ENCODE results near the gene FHIT.

FHIT gene

DNA sequence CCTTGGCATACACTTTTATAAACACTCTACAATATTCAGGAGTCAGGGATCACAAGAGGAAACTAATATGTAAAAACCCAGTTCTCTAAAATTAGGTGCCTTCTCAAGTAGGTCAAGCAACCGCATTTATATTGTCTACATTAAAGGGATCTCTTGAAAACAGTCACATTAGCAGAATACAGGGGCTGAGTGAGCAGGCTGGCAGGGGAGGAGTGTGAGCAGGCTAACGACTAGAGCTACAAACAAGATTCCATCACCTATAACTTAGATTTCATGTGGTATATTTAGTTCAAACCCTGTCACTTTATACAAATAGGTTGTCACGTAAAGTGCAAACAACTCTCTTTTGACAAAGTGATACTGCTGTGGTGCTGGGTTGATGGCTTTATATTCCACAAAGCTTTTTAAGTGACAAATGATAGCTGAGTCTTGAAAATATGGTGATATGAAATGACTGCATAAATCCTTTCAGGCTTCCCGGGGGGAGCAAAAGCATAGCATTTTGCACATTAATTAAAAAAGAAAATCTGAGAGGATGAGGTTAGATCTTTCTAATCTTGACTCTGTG, 937.9 kb downstream of the FHIT start:
- Histone ChIP-seq H3K27ac (ENCODE audit: insufficient read depth, low read length, poor library complexity, severe bottlenecking) (no peak overlapping the region), H3K4me1 (ENCODE audit: control insufficient read depth, insufficient read depth, low read length, poor library complexity, severe bottlenecking) (no peaks in the 10 kb centered on the region), H3K27me3 (replicated peaks; ENCODE audit: control insufficient read depth, insufficient read depth, low read length, poor library complexity, severe bottlenecking) (no peaks in the 10 kb centered on the region), H3K36me3 (ENCODE audit: control insufficient read depth, insufficient read depth, low read length) (no peaks in the 10 kb centered on the region), H3K9me3 (ENCODE audit: control insufficient read depth, low read length) (no peaks in the 10 kb centered on the region), H3K4me3 (ENCODE audit: insufficient read depth, low read depth, low read length, poor library complexity, severe bottlenecking) (no peak overlapping the region)
- DNase-seq = no peak

DNA sequence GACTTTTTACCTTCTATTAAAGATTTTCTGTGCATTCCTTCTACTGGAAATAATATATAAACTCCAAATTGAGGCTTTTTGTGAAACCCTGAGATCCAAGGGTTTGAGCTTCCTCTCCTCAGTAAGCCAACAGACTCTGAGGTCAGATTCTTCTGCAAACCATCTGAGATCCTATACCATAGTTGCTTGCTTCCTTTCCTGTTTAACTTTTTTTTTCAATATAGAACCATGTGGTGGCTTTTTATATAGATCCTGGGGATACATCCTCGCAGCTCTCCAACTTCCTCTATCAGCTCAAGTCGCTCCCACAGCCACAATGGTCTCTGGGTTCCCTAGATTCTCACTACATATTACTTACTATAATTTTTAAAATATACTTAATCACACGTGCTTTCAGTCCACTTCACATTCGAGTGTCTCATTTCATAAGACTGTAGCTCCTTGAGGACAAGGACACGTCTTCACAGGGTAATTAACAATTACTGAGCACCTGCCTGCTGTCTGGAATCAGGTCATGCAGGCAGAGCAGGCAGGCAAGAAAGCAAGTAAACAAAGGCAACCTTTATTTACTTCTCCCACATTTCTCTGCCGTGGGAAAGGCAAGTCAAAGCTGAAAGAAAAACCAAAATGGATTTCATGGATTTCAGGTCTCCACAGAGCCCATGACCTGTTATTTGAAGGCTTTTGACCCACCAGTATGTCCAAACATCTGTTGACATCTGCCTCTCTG, 941.5 kb downstream of the FHIT start:
- Histone ChIP-seq H3K9me3 (ENCODE audit: control insufficient read depth, low read length) (no peaks in the 10 kb centered on the region), H3K27ac (ENCODE audit: insufficient read depth, low read length, poor library complexity, severe bottlenecking) (no peak overlapping the region), H3K36me3 (ENCODE audit: control insufficient read depth, insufficient read depth, low read length) (no peaks in the 10 kb centered on the region), H3K4me1 (ENCODE audit: control insufficient read depth, insufficient read depth, low read length, poor library complexity, severe bottlenecking) (no peaks in the 10 kb centered on the region), H3K27me3 (replicated peaks; ENCODE audit: control insufficient read depth, insufficient read depth, low read length, poor library complexity, severe bottlenecking) (no peaks in the 10 kb centered on the region), H3K4me3 (ENCODE audit: insufficient read depth, low read depth, low read length, poor library complexity, severe bottlenecking) (no peak overlapping the region)
- DNase-seq = no peak

DNA sequence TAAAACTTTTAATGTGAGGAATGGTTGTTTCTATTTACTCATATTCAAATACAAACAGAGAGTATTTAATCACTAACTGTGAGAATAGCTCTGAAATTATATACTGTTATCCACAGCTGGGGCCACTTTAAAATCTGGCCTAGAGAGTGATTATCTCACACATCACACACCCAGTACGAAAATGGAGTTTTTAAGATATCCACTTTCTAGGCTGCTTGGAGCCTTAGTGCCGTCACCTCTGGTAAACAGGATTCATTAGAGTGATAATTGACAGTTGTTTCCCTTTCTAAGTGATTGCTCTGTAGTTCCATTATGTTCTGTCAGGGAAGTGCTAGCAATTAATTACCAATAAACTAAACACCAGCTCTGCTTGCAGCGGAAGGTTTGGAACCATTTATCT, 942.4 kb downstream of the FHIT start:
- H3K9me3 ChIP-seq (ENCODE audit: control insufficient read depth, low read length) = no peaks in the 10 kb centered on the region
- H3K27me3 ChIP-seq (replicated peaks; ENCODE audit: control insufficient read depth, insufficient read depth, low read length, poor library complexity, severe bottlenecking) = no peaks in the 10 kb centered on the region
- no peak overlapping the region for H3K4me3 ChIP-seq (ENCODE audit: insufficient read depth, low read depth, low read length, poor library complexity, severe bottlenecking)
- no peak for DNase-seq
- H3K4me1 ChIP-seq (ENCODE audit: control insufficient read depth, insufficient read depth, low read length, poor library complexity, severe bottlenecking) = no peaks in the 10 kb centered on the region
- H3K36me3 ChIP-seq (ENCODE audit: control insufficient read depth, insufficient read depth, low read length) = no peaks in the 10 kb centered on the region
- H3K27ac ChIP-seq (ENCODE audit: insufficient read depth, low read length, poor library complexity, severe bottlenecking) = no peak overlapping the region

DNA sequence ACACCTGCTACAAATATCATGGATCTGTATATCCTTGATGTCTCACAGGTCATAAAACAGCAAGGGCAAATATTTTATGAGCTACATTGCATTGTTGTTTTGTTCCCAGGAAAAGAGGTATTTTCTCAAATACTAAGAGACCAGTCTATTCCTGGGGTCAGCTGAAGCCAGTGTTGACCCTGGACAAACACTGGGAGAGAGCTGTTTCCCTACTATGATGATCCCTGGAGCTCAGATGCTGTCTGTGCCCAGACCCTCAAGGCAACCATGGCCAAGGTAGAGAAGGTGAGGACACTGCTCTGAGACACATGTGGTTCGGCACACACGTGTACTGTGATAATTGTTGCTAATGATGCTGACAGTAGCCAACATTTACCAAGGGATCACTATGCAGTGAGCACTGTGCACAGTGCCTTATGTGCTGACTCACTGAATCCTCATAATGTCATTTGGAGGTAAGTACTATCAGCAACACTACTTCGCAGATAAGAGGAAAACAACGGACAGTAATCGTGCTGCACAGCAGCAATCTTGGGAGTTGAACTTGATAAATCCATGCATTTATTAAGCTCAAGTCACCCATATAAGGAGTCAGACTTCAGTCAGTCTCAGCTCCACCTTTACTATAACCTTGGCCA, 943.6 kb downstream of the FHIT start:
- DNase-seq = no peak
- Histone ChIP-seq H3K4me1 (ENCODE audit: control insufficient read depth, insufficient read depth, low read length, poor library complexity, severe bottlenecking) (no peaks in the 10 kb centered on the region), H3K9me3 (ENCODE audit: control insufficient read depth, low read length) (no peaks in the 10 kb centered on the region), H3K4me3 (ENCODE audit: insufficient read depth, low read depth, low read length, poor library complexity, severe bottlenecking) (no peak overlapping the region), H3K27me3 (replicated peaks; ENCODE audit: control insufficient read depth, insufficient read depth, low read length, poor library complexity, severe bottlenecking) (no peaks in the 10 kb centered on the region), H3K27ac (ENCODE audit: insufficient read depth, low read length, poor library complexity, severe bottlenecking) (no peak overlapping the region), H3K36me3 (ENCODE audit: control insufficient read depth, insufficient read depth, low read length) (no peaks in the 10 kb centered on the region)

DNA sequence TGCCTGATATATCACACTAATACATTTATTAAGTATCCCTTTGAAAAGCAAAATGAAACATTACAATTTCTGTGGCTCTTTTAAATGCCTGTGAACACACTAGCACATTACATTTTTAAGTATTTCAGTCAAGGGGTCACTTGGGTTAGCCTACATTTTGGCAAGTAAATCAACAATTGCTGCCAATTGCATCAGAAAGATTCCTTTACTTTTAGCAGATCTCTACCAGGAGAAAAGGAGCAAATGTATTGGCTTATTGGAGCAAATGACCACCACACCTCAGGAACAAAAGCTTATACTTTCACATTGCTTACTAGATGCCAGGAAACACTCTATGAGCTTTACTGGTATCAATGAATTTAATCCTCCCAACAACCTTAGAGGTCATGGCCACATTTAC, 947.1 kb downstream of the FHIT start:
- H3K4me3 ChIP-seq (ENCODE audit: insufficient read depth, low read depth, low read length, poor library complexity, severe bottlenecking) = no peak overlapping the region
- no peaks in the 10 kb centered on the region for H3K27me3 ChIP-seq (replicated peaks; ENCODE audit: control insufficient read depth, insufficient read depth, low read length, poor library complexity, severe bottlenecking)
- H3K4me1 ChIP-seq (ENCODE audit: control insufficient read depth, insufficient read depth, low read length, poor library complexity, severe bottlenecking) = no peaks in the 10 kb centered on the region
- no peak overlapping the region for H3K27ac ChIP-seq (ENCODE audit: insufficient read depth, low read length, poor library complexity, severe bottlenecking)
- H3K36me3 ChIP-seq (ENCODE audit: control insufficient read depth, insufficient read depth, low read length) = no peaks in the 10 kb centered on the region
- no peaks in the 10 kb centered on the region for H3K9me3 ChIP-seq (ENCODE audit: control insufficient read depth, low read length)
- no peak for DNase-seq

DNA sequence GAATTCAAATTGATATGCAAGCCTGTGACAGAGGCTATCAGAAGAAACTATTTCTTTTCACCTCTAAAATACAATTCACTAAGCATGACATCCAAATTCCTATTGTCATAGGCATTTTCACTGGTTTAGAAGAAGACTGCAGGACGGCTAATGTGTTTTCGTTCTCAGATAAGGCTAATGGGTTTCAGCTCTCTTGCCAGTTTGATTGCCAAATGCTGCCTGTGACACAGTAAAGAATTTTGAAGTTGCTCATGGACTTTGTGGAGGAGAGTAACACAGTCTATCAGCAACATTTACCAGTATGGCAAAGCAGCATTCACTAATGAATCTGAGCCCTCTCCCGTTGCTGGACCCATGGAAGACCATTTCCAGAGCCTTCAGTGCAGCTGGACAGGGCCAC, 948.1 kb downstream of the FHIT start:
- no peaks in the 10 kb centered on the region for H3K4me1 ChIP-seq (ENCODE audit: control insufficient read depth, insufficient read depth, low read length, poor library complexity, severe bottlenecking)
- no peaks in the 10 kb centered on the region for H3K9me3 ChIP-seq (ENCODE audit: control insufficient read depth, low read length)
- H3K4me3 ChIP-seq (ENCODE audit: insufficient read depth, low read depth, low read length, poor library complexity, severe bottlenecking) = no peak overlapping the region
- no peak overlapping the region for H3K27ac ChIP-seq (ENCODE audit: insufficient read depth, low read length, poor library complexity, severe bottlenecking)
- H3K36me3 ChIP-seq (ENCODE audit: control insufficient read depth, insufficient read depth, low read length) = no peaks in the 10 kb centered on the region
- no peak for DNase-seq
- H3K27me3 ChIP-seq (replicated peaks; ENCODE audit: control insufficient read depth, insufficient read depth, low read length, poor library complexity, severe bottlenecking) = no peaks in the 10 kb centered on the region

DNA sequence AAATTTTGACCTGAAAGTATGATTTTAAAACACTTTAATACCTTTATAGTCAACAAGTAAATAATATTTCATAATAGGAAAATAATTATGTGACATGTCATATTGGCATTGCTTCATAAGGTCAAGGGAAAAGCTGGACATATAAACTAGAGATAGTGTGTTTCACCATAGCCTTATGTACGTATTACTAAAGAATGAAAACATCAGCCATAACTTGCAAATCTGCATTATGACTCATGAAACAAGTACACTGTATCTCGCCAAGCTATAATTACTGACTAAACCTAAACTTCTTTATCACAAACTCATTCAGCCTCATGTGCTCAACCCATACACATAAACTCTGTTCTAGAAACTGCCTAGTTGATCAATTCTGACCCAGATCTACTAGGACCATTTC, 950.1 kb downstream of the FHIT start:
- Histone ChIP-seq H3K27ac (ENCODE audit: insufficient read depth, low read length, poor library complexity, severe bottlenecking) (no peak overlapping the region), H3K4me3 (ENCODE audit: insufficient read depth, low read depth, low read length, poor library complexity, severe bottlenecking) (no peak overlapping the region), H3K9me3 (ENCODE audit: control insufficient read depth, low read length) (no peaks in the 10 kb centered on the region), H3K36me3 (ENCODE audit: control insufficient read depth, insufficient read depth, low read length) (no peaks in the 10 kb centered on the region), H3K27me3 (replicated peaks; ENCODE audit: control insufficient read depth, insufficient read depth, low read length, poor library complexity, severe bottlenecking) (no peaks in the 10 kb centered on the region), H3K4me1 (ENCODE audit: control insufficient read depth, insufficient read depth, low read length, poor library complexity, severe bottlenecking) (no peaks in the 10 kb centered on the region)
- no peak for DNase-seq

DNA sequence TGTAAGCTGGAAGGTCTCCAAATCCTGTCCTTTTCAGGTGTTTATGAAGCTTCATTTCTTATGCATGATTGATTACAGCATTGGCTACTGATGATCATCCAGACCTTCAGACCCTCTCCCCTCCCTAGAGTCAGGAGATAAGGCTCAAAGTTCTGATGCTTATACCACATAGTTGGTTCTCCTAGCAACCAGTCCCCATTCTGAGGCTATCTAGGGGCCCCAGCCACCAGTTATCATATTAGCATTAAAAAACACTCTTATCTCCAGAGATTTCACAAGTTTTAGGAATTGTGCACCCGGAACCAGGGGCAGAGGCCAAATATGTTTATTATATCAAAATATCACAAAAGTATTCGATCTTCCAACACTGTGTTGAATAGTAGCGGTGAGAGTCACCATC, 953.1 kb downstream of the FHIT start:
- H3K36me3 ChIP-seq (ENCODE audit: control insufficient read depth, insufficient read depth, low read length) = no peaks in the 10 kb centered on the region
- no peak overlapping the region for H3K27ac ChIP-seq (ENCODE audit: insufficient read depth, low read length, poor library complexity, severe bottlenecking)
- no peak overlapping the region for H3K4me3 ChIP-seq (ENCODE audit: insufficient read depth, low read depth, low read length, poor library complexity, severe bottlenecking)
- H3K27me3 ChIP-seq (replicated peaks; ENCODE audit: control insufficient read depth, insufficient read depth, low read length, poor library complexity, severe bottlenecking) = no peaks in the 10 kb centered on the region
- no peaks in the 10 kb centered on the region for H3K4me1 ChIP-seq (ENCODE audit: control insufficient read depth, insufficient read depth, low read length, poor library complexity, severe bottlenecking)
- DNase-seq = no peak
- H3K9me3 ChIP-seq (ENCODE audit: control insufficient read depth, low read length) = no peaks in the 10 kb centered on the region

DNA sequence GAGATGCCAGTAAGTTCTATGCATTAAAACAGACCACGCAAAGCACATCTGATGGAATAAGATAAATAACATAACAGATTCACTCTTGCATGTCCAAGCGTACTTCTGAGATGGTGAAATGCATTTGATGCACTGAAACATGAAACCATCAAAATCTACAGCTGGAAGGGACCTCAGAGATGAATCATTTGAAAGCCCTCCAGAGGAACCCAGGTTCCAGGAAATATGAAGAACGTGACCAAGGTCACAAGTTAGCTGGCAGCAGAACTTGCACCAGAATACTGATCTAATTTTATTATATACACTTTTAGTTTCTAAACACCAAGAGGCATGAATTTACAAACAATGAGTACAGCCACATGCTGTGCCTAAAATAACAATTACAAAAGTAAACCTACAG, 957.1 kb downstream of the FHIT start:
- no peaks in the 10 kb centered on the region for H3K4me1 ChIP-seq (ENCODE audit: control insufficient read depth, insufficient read depth, low read length, poor library complexity, severe bottlenecking)
- H3K27me3 ChIP-seq (replicated peaks; ENCODE audit: control insufficient read depth, insufficient read depth, low read length, poor library complexity, severe bottlenecking) = no peaks in the 10 kb centered on the region
- no peak overlapping the region for H3K27ac ChIP-seq (ENCODE audit: insufficient read depth, low read length, poor library complexity, severe bottlenecking)
- no peaks in the 10 kb centered on the region for H3K9me3 ChIP-seq (ENCODE audit: control insufficient read depth, low read length)
- H3K36me3 ChIP-seq (ENCODE audit: control insufficient read depth, insufficient read depth, low read length) = no peaks in the 10 kb centered on the region
- no peak for DNase-seq
- no peak overlapping the region for H3K4me3 ChIP-seq (ENCODE audit: insufficient read depth, low read depth, low read length, poor library complexity, severe bottlenecking)

DNA sequence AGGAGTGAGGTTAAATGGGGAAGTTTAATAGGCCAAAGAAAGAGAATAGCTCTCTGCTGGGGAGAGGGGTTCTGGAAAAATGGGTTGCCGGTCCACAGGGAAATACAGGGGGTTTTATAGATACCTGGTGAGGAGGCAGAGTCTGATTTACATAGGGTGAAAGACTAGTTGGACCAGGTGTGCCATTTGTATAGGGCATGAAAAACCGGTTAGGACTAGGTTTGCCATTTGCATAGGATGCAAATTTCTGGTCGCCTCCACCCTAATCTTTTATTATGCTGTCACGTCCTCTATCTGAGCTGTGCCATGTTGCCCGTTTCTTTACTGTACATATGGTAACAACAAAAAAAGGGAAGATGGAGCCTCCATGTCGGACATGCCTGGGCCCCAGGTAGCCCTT, 960.1 kb downstream of the FHIT start:
- Histone ChIP-seq H3K4me3 (ENCODE audit: insufficient read depth, low read depth, low read length, poor library complexity, severe bottlenecking) (no peak overlapping the region), H3K4me1 (ENCODE audit: control insufficient read depth, insufficient read depth, low read length, poor library complexity, severe bottlenecking) (no peaks in the 10 kb centered on the region), H3K9me3 (ENCODE audit: control insufficient read depth, low read length) (no peaks in the 10 kb centered on the region), H3K36me3 (ENCODE audit: control insufficient read depth, insufficient read depth, low read length) (no peaks in the 10 kb centered on the region), H3K27ac (ENCODE audit: insufficient read depth, low read length, poor library complexity, severe bottlenecking) (no peak overlapping the region), H3K27me3 (replicated peaks; ENCODE audit: control insufficient read depth, insufficient read depth, low read length, poor library complexity, severe bottlenecking) (no peaks in the 10 kb centered on the region)
- DNase-seq = no peak
